SU-DHL-6 (cell line): ENCODE results near the gene TTC27.

Experiments used
- CTCF ChIP-seq: fragments of 200-600 bp; sonication (generic); IDR thresholded peaks from one replicate; pipeline ENCODE4 v1.5.1; 2017; ENCODE audit warnings: antibody characterized with exemption, mild to moderate bottlenecking, low read length, moderate library complexity; ENCODE audit not compliant: insufficient read depth, poor library complexity, severe bottlenecking
- EZH2phosphoT487 ChIP-seq: fragments of 200-600 bp; sonication (generic), shearing (Covaris generic); conservative IDR thresholded peaks from 2 replicates; pipeline ENCODE4 v1.6.1; 2018; ENCODE audit warnings: mild to moderate bottlenecking, antibody characterized with exemption, low read length, moderate library complexity, mixed read lengths

GRCh38 chr2:32787207-32787606, 159.4 kb downstream of the TTC27 start:
- TF ChIP-seq CTCF = no peak
- no peak for TF ChIP-seq EZH2phosphoT487
